ENCODE data around the gene IDH2.

DNA sequence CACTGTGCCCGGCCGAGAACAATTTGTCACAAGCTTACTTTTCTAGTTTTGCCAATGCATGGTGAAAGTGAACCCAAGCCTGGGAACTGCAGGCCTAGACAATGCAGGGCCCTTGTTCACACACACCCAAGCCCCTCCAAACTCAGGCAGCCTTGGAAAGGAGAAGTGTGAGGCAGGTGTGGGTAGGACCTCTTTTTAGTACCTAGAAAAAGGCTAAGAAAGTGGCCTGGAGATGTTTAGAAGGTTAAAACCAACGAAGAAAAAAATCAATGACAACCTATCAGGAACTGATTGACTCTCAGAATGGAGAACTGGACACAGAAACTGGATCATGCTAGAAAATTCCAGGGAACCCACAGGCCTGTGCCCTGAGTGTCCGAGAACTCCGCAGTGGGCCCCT, 18.8 kb downstream of the IDH2 start:
- TF ChIP-seq CTCF (IDR thresholded peaks at IDR 0.05; ENCODE audit: poor library complexity, severe bottlenecking) (no peak), RAD21 (conservative IDR thresholded peaks at IDR 0.05) (no peak), EP300 (conservative IDR thresholded peaks at IDR 0.05; ENCODE audit: poor library complexity, severe bottlenecking) (no peak), REST (IDR thresholded peaks at IDR 0.05; ENCODE audit: borderline replicate concordance) (no peak)

Data from neural cell (in vitro differentiated cells).